ENCODE measurements around the gene KIAA1755.

The KIAA1755 gene

GRCh38 chr20:38177201-38177600, 83.3 kb downstream of the KIAA1755 start:
- H3K36me3 ChIP-seq: no peaks in the 10 kb centered on the region
- no peak overlapping the region for H3K27ac ChIP-seq
- no peak overlapping the region for H3K4me3 ChIP-seq (ENCODE audit: low read depth in 1 of 2, low read length in 1 of 2)
- peaks cover 14 to 22% of the 10 kb centered on the region in 2 experiments for H3K4me1 ChIP-seq (ENCODE audit: control insufficient read depth in 1 of 2, insufficient read depth in 1 of 2, low read depth in 1 of 2, low read length in 1 of 2)
- no peaks in the 10 kb centered on the region for H3K9me3 ChIP-seq
- TF ChIP-seq, protein P1, sequence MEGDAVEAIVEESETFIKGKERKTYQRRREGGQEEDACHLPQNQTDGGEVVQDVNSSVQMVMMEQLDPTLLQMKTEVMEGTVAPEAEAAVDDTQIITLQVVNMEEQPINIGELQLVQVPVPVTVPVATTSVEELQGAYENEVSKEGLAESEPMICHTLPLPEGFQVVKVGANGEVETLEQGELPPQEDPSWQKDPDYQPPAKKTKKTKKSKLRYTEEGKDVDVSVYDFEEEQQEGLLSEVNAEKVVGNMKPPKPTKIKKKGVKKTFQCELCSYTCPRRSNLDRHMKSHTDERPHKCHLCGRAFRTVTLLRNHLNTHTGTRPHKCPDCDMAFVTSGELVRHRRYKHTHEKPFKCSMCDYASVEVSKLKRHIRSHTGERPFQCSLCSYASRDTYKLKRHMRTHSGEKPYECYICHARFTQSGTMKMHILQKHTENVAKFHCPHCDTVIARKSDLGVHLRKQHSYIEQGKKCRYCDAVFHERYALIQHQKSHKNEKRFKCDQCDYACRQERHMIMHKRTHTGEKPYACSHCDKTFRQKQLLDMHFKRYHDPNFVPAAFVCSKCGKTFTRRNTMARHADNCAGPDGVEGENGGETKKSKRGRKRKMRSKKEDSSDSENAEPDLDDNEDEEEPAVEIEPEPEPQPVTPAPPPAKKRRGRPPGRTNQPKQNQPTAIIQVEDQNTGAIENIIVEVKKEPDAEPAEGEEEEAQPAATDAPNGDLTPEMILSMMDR (IDR thresholded peaks at IDR 0.05): no peak
- peaks cover 9% of the 10 kb centered on the region for H3K27me3 ChIP-seq

GRCh38 chr20:38175304-38176180, 85.0 kb downstream of the KIAA1755 start:
- no peak overlapping the region for H3K27ac ChIP-seq
- H3K4me3 ChIP-seq (ENCODE audit: low read depth in 1 of 2, low read length in 1 of 2): no peak overlapping the region
- H3K4me1 ChIP-seq (ENCODE audit: control insufficient read depth in 1 of 2, insufficient read depth in 1 of 2, low read depth in 1 of 2, low read length in 1 of 2): peaks cover 9 to 14% of the 10 kb centered on the region in 2 experiments
- peaks cover 9% of the 10 kb centered on the region for H3K27me3 ChIP-seq
- TF ChIP-seq, protein P1 (IDR thresholded peaks at IDR 0.05): no peak
- no peaks in the 10 kb centered on the region for H3K36me3 ChIP-seq
- H3K9me3 ChIP-seq: no peaks in the 10 kb centered on the region

DNA sequence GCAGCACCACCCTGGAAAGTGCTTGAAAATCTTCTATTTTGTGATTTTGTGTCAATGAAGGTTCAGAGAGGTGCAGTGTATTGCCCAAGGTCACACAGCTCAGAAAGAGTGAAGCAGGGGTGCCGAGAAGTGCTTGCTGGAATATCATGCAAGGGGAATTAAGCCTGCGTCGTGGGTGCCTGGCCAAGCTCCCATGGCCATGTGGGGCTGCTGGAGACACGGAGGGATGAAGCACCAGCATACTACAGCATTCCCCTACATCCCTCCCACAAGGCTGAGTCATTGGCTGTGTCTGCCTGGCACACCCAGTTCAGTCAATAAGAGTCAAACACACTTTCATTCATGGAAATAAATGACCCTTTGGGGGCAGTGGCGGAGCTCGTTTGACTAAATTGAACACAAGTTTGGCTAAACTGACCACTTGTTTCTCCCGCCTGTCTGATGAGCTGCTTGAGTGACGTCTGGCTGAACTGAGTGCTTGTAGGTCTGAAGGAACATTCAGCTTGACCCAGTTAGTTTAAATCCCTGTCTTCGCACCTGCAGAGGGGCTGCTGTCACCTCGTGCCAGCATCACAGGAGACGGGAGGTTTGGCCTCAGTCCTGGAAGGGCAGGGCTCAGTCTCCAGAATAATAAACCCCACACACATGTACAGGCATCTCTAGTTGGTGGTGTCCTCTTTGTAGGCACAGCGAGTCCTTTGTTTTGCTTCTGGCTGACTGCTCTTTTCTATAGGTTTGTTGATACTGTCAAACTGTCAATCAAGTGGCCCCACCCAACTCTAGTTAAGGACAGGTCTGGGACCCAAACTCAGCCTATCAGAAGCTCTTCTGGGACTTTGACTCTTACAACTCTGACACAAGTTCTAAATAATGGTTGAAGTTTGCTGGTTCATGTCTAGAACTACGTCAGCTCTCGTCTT, 87.0 kb downstream of the KIAA1755 start:
- Histone ChIP-seq H3K4me3 (ENCODE audit: low read depth in 1 of 2, low read length in 1 of 2) (no peak overlapping the region), H3K36me3 (no peaks in the 10 kb centered on the region), H3K27me3 (peaks cover 9% of the 10 kb centered on the region), H3K4me1 (ENCODE audit: control insufficient read depth in 1 of 2, insufficient read depth in 1 of 2, low read depth in 1 of 2, low read length in 1 of 2) (peaks cover 27 to 32% of the 10 kb centered on the region in 2 experiments), H3K9me3 (no peaks in the 10 kb centered on the region), H3K27ac (no peak overlapping the region)
- TF ChIP-seq, protein P1 (IDR thresholded peaks at IDR 0.05): no peak

- Histone ChIP-seq H3K27me3 (peaks cover 9% of the 10 kb centered on the region), H3K27ac (no peak overlapping the region), H3K4me3 (ENCODE audit: low read depth in 1 of 2, low read length in 1 of 2) (no peak overlapping the region), H3K9me3 (no peaks in the 10 kb centered on the region), H3K4me1 (ENCODE audit: control insufficient read depth in 1 of 2, insufficient read depth in 1 of 2, low read depth in 1 of 2, low read length in 1 of 2) (peaks cover 28 to 33% of the 10 kb centered on the region in 2 experiments), H3K36me3 (no peaks in the 10 kb centered on the region)
- TF ChIP-seq, protein P1 (IDR thresholded peaks at IDR 0.05): no peak
Observed at GRCh38 chr20:38172408-38172807, 88.1 kb downstream of the KIAA1755 start.

- no peak overlapping the region for H3K27ac ChIP-seq
- H3K27me3 ChIP-seq: peaks cover 9% of the 10 kb centered on the region
- no peak overlapping the region for H3K4me3 ChIP-seq (ENCODE audit: low read depth in 1 of 2, low read length in 1 of 2)
- H3K36me3 ChIP-seq: no peaks in the 10 kb centered on the region
- H3K9me3 ChIP-seq: no peaks in the 10 kb centered on the region
- TF ChIP-seq, protein P1 (IDR thresholded peaks at IDR 0.05): no peak
- H3K4me1 ChIP-seq (ENCODE audit: control insufficient read depth in 1 of 2, insufficient read depth in 1 of 2, low read depth in 1 of 2, low read length in 1 of 2): peaks cover 34 to 38% of the 10 kb centered on the region in 2 experiments
Observed at GRCh38 chr20:38171675-38172043, 88.9 kb downstream of the KIAA1755 start.
